ENCODE measurements around the gene TRIM72. TPM values are rescaled to one million over a fixed set of nuclear protein-coding genes. Genes with fewer than 3 reads are reported as not detected.
"Not testable (repeated sequence)": the region's sequence is repeated elsewhere in the genome, so short reads cannot be mapped to it uniquely, and the experiment has no call there.

The TRIM72 gene
- polyA plus RNA-seq, 3 donors = 0.06 to 0.07 (median 0.06) TPM

- DNase-seq (ENCODE audit: low read depth in 3 of 3, low spot score in 2 of 3) = no peak
Observed at GRCh38 chr16:31213342-31213741, 577 bp upstream of the TRIM72 start.

- no peak for DNase-seq (ENCODE audit: low read depth in 3 of 3, low spot score in 2 of 3)
Observed at GRCh38 chr16:31214708-31215286, 878 bp downstream of the TRIM72 start.

- no peak for DNase-seq (ENCODE audit: low read depth in 3 of 3, low spot score in 2 of 3)
Observed at GRCh38 chr16:31215287-31216162, 1.6 kb downstream of the TRIM72 start.

- no peak for DNase-seq (ENCODE audit: low read depth in 3 of 3, low spot score in 2 of 3)
Observed at GRCh38 chr16:31216422-31217135, 2.7 kb downstream of the TRIM72 start, which contains the start of gene PYDC1. TSS of gene PYDC1 (minus strand) at chr16:31217135. CDS start at chr16:31217028, 107 bp downstream.

GRCh38 chr16:31217136-31217530, 3.2 kb downstream of the TRIM72 start:
- DNase-seq (ENCODE audit: low read depth in 3 of 3, low spot score in 2 of 3) = no peak

GRCh38 chr16:31219154-31219741, 5.3 kb downstream of the TRIM72 start:
- DNase-seq (ENCODE audit: low read depth in 3 of 3, low spot score in 2 of 3) = no peak

GRCh38 chr16:31221357-31222160, 7.6 kb downstream of the TRIM72 start:
- no peak for DNase-seq (ENCODE audit: low read depth in 3 of 3, low spot score in 2 of 3)

- no peak for DNase-seq (ENCODE audit: low read depth in 3 of 3, low spot score in 2 of 3)
Observed at GRCh38 chr16:31223044-31223443, 9.1 kb downstream of the TRIM72 start.

- DNase-seq (ENCODE audit: low read depth in 3 of 3, low spot score in 2 of 3) = no peak
Observed at GRCh38 chr16:31224092-31224955, 10.4 kb downstream of the TRIM72 start.

GRCh38 chr16:31225193-31225592, 11.3 kb downstream of the TRIM72 start:
- no peak for DNase-seq (ENCODE audit: low read depth in 3 of 3, low spot score in 2 of 3)

GRCh38 chr16:31228206-31228605, 14.3 kb downstream of the TRIM72 start:
- no peak for DNase-seq (ENCODE audit: low read depth in 3 of 3, low spot score in 2 of 3)

GRCh38 chr16:31229501-31229900, 15.6 kb downstream of the TRIM72 start:
- no peak for DNase-seq (ENCODE audit: low read depth in 3 of 3, low spot score in 2 of 3)

GRCh38 chr16:31238041-31238440, 24.1 kb downstream of the TRIM72 start:
- no peak for DNase-seq (ENCODE audit: low read depth in 3 of 3, low spot score in 2 of 3)

- no peak for DNase-seq (ENCODE audit: low read depth in 3 of 3, low spot score in 2 of 3)
Observed at GRCh38 chr16:31242206-31242605, 28.3 kb downstream of the TRIM72 start.

- DNase-seq (ENCODE audit: low read depth in 3 of 3, low spot score in 2 of 3) = no peak
Observed at GRCh38 chr16:31243734-31244670, 30.1 kb downstream of the TRIM72 start.

- not testable (repeated sequence) for DNase-seq (ENCODE audit: low read depth in 3 of 3, low spot score in 2 of 3)
Observed at GRCh38 chr16:31245598-31245997, 31.7 kb downstream of the TRIM72 start.

- DNase-seq (ENCODE audit: low read depth in 3 of 3, low spot score in 2 of 3) = no peak
Observed at GRCh38 chr16:31246296-31246695, 32.4 kb downstream of the TRIM72 start.

GRCh38 chr16:31248344-31248743, 34.4 kb downstream of the TRIM72 start:
- DNase-seq (ENCODE audit: low read depth in 3 of 3, low spot score in 2 of 3) = no peak
